Colonic mucosa (tissue), 4 donors: Measurements from ENCODE around the gene SYNE3. TPM values are rescaled to one million over a fixed set of nuclear protein-coding genes. Genes with fewer than 3 reads are reported as not detected.

Experiments
- DNase-seq: peaks from one replicate; pipeline ENCODE4 v3.0.0-alpha.2; 2020
- H3K27ac ChIP-seq: fragments of 200-600 bp; one replicate; pipeline ENCODE4 v1.8.0; 2021
- H3K27me3 ChIP-seq: fragments of 200-600 bp; one replicate; pipeline ENCODE4 v1.8.0; 2021
- H3K36me3 ChIP-seq: fragments of 200-600 bp; one replicate; pipeline ENCODE4 v1.8.0; 2021
- H3K4me1 ChIP-seq: fragments of 200-600 bp; one replicate; pipeline ENCODE4 v1.8.0; 2021; ENCODE audit warnings: mild to moderate bottlenecking
- H3K4me3 ChIP-seq: fragments of 200-600 bp; one replicate; pipeline ENCODE4 v1.8.0; 2021
- H3K9ac ChIP-seq, 2 donors: one replicate each; pipeline ENCODE4 v1.7.0; 2013; ENCODE audit warnings: control low read depth in 2 of 2, low read depth in 2 of 2, low read length in 2 of 2
- H3K9me3 ChIP-seq: fragments of 200-600 bp; one replicate; pipeline ENCODE4 v1.8.0; 2021
- CTCF ChIP-seq: fragments of 200-600 bp; IDR thresholded peaks from one replicate; pipeline ENCODE4 v1.8.0; 2022; ENCODE audit warnings: antibody characterized with exemption, mild to moderate bottlenecking
- intact Hi-C: fragments of 100-400 bp; cut with DNase I; formaldehyde crosslinking; loops from one replicate; pipeline ENCODE4 v1.14.1; 2022
- total RNA-seq, 2 donors: library from RNA; stranded (reverse); fragmentation: NEBNext Ultra II Directional in 1 of 2; extraction: Animal tissue kit (Norgen Biotek cat#: 25700) in 1 of 2; gene quantifications; one replicate each; pipeline ENCODE4 v1.2.1, GENCODE V29; 2021
- donor health status: healthy.
- donor health status: DM: no; HTN: no; CAD: no.
- donor health status: DM: no; HTN: no; CAD: no.

Gene SYNE3
- total RNA-seq, 2 donors from 2014 or later: 7.3 to 9.5 TPM

GRCh38 chr14:95549656-95550585, 33.5 kb upstream of the SYNE3 start:
- intact Hi-C loops: no loop called here
- Histone ChIP-seq H3K4me1 (no peaks in the 10 kb centered on the region), H3K4me3 (no peak overlapping the region), H3K36me3 (no peaks in the 10 kb centered on the region), H3K9ac (no peak overlapping the region), H3K9me3 (no peaks in the 10 kb centered on the region), H3K27me3 (no peaks in the 10 kb centered on the region), H3K27ac (no peak overlapping the region)
- no peak for TF ChIP-seq CTCF
- peak; percentile 56 for DNase-seq

- Histone ChIP-seq H3K4me3 (no peak overlapping the region), H3K27ac (no peak overlapping the region), H3K9ac (no peak overlapping the region), H3K9me3 (no peaks in the 10 kb centered on the region), H3K27me3 (no peaks in the 10 kb centered on the region), H3K4me1 (no peaks in the 10 kb centered on the region), H3K36me3 (no peaks in the 10 kb centered on the region)
- intact Hi-C loops: no loop called here
- TF ChIP-seq CTCF: no peak
- no peak for DNase-seq
These were observed 32.0 kb upstream of the SYNE3 start for GRCh38 chr14:95548328-95548929.

GRCh38 chr14:95547626-95548327, 31.3 kb upstream of the SYNE3 start:
- Histone ChIP-seq H3K27ac (no peak overlapping the region), H3K27me3 (no peaks in the 10 kb centered on the region), H3K9ac (no peak overlapping the region), H3K9me3 (no peaks in the 10 kb centered on the region), H3K4me3 (no peak overlapping the region), H3K4me1 (no peaks in the 10 kb centered on the region), H3K36me3 (no peaks in the 10 kb centered on the region)
- intact Hi-C loops: no loop called here
- TF ChIP-seq CTCF: no peak
- no peak for DNase-seq

GRCh38 chr14:95547272-95547625, 30.8 kb upstream of the SYNE3 start:
- H3K9ac ChIP-seq: no peak overlapping the region
- H3K4me3 ChIP-seq: no peak overlapping the region
- no peak for TF ChIP-seq CTCF
- no peak overlapping the region for H3K27ac ChIP-seq
- H3K9me3 ChIP-seq: no peaks in the 10 kb centered on the region
- intact Hi-C loops: no loop called here
- no peaks in the 10 kb centered on the region for H3K4me1 ChIP-seq
- no peaks in the 10 kb centered on the region for H3K27me3 ChIP-seq
- H3K36me3 ChIP-seq: no peaks in the 10 kb centered on the region
- DNase-seq: no peak

GRCh38 chr14:95545515-95546168, 29.2 kb upstream of the SYNE3 start:
- no peak for TF ChIP-seq CTCF
- no peak overlapping the region for H3K27ac ChIP-seq

More at GRCh38 chr14:95545515-95546168, 29.2 kb upstream of the SYNE3 start:
- no peaks in the 10 kb centered on the region for H3K27me3 ChIP-seq
- intact Hi-C loops: no loop called here
- no peak for DNase-seq
- no peaks in the 10 kb centered on the region for H3K9me3 ChIP-seq
- no peak overlapping the region for H3K9ac ChIP-seq
- H3K36me3 ChIP-seq: no peaks in the 10 kb centered on the region
- H3K4me3 ChIP-seq: no peak overlapping the region
- no peaks in the 10 kb centered on the region for H3K4me1 ChIP-seq
